ENCODE results near the gene NOS1AP.

The NOS1AP gene

DNA sequence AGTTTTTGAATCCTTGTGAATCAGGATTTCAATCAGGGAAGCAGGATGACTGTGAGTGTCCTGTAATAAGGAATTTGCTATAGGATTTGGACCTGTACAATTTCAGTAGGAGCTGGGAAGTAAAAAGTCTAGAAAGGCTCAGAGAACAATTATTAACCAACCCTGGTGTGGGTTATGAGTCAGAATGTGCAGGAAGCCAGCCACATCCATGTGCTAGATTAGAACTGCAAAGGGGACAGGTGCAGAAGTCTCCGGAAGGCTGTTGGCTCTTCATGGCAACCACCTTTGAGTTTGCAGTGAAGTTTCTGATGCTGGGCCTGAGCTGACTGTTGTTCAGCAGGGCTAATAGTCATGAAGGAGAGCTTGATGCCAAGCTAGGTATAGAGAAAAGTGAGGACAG lies 236.5 kb downstream of the NOS1AP start:
- no peak for DNase-seq

DNA sequence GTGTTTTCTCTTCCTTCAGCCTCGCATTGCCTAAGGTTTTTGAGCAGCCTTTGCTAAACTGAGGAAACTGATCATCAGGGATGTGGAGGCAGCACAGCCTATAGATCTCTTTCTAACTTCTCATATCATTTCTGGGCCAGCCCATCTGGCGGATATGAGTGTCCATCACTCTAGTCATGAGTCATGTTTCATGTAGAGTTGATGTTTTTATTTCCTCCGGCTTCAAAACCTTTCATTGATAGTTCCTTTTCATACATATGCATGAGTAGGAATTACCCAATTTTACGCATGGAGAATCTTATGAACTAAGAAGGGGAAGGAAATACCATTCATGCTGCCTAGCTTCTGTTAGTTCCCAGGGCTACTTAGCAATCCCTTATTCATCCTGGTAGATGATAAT lies 240.8 kb downstream of the NOS1AP start:
- DNase-seq: no peak

DNA sequence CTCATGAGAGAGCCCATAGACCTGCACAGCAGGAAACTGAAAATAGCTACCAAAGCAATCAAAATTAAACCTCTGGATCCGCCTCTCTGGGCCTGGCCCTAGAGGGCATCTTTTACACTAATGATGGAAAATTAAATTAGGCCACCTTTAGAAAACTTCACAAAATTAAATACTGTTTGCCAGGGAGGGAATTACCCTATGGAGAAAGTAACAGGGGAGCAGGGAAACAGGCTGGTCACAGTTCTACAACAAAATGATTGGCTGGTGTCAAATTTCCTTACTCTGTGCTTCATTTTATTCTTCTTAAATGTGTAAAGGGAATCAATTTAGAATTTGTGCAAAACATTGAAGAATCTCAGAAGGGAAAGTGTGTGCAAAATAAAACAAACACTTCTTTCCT lies 244.7 kb downstream of the NOS1AP start:
- no peak for DNase-seq

- no peak for DNase-seq
Measured at GRCh38 chr1:162315673-162316072, 246.2 kb downstream of the NOS1AP start.

- no peak for DNase-seq
Measured at GRCh38 chr1:162316187-162316586, 246.7 kb downstream of the NOS1AP start.

DNA sequence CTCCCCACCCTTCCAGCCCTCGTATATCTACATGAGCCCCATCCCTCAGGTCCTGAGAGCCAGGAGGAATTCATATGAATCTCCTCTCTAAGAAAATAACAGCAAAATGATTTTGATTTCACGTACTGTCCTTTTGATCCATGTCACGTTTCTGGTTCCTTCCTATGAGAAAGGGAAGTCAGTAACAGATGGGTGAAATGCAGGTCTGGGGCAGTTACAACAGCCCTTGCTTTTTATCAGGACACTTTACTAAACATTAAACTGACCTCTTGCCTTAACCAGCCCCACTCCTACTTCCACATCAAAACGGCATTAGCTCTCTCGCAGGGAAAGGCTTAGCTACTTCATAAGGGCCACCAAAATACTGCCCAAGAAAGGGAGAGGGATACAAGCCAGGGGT lies 248.1 kb downstream of the NOS1AP start:
- no peak for DNase-seq

- DNase-seq: no peak
Measured at GRCh38 chr1:162319493-162320175, 250.1 kb downstream of the NOS1AP start.

DNA sequence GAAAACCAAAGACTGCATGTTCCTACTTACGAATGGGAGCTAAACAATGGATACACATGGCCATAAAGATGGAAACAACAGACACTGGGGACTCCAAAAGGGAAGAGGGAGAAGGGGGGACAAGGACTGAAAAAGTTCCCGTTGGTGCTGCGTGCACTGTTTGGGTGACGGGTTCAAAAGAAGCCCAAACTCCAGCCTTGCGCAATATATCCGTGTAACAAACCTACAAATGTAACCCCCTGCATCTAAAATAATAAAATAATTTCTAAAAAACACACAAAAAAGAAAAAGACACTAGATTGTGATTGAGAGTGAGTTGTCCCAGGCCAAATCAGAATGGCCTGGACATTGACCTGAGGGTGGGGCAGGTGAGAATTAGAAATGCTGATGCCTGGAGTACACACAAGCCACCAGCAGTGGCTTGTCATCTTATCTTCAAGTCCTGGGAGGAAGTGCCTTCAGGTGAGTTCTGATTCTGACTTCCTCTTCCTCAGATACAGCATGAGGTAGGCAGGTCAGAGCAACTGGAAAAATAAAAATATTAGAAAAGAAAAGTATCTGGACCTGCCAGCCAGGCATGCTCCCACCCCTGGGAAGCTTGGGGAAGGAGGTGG lies 252.4 kb downstream of the NOS1AP start:
- no peak for DNase-seq

GRCh38 chr1:162323023-162323422 lies 253.5 kb downstream of the NOS1AP start:
- DNase-seq: no peak

- no peak for DNase-seq
Measured at GRCh38 chr1:162324396-162324795, 254.9 kb downstream of the NOS1AP start.

DNA sequence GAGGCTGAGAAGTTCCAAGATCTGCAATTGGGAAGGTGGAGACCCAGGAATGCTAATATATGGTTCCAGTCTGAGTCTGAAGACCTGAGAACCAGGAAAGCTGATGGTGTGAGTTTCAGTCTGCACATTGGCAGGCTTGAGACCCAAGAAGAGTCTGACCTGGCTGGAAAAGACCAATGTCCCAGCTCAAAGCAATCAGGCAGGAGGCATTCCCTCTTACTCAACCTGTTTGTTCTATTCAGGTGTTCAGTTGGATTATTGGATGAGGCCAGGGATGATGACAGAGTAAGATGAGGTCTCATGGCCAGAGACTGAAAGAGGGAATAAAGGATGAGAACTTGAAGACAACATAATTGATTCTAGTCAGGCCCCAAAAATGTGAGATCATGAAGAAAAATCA lies 257.1 kb downstream of the NOS1AP start:
- no peak for DNase-seq

DNA sequence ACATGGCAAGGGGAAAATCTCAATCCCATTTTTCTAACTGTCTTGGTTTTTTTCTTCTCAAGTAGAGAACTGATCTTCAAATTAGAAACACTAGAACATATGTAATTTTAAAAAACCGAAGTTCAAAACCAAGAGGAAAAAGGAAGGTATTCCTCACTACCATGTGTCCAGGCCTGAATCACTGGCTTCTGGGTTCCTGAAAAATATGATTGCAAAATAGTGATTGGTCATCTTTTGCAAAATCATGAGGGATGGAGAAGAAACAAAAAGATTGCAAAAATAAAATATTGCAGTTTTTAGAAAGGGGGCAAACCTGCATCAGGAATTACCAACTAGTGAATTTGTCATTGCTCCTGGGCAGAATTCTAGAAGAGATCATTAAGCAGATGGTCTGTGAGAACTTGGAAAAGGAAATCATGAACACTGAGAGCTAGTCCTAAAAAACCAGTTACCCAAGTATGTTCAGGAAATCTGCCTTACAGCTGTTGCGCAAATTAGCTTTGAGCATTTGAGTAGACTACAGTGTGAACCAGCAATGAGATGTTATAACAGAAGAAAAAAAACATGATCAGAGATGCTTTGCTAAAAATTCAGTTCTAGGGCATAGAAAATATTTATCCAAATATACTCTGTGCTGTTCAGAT lies 257.8 kb downstream of the NOS1AP start:
- no peak for DNase-seq

- DNase-seq: no peak
Measured at GRCh38 chr1:162327788-162328165, 258.3 kb downstream of the NOS1AP start.

- no peak for DNase-seq
Measured at GRCh38 chr1:162328512-162328911, 259.0 kb downstream of the NOS1AP start.

DNA sequence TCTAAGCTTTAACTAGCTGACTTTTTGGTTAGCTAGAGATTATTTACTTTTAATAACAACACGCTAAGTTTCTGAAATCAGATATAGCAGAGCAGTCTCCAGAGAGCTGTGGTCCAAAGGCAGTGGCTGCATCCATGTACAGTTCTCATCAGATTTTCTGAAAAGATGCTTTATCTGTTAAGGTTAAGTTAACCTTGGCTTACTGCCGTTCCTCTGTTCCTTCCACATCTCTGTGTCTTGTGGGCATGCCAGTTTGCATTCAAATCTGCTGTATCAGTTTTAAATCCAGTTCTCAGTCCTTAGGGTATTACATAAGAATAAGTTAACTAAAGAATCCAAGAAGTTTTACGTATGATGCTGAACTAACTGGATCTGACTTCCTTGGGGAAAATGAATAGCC lies 260.3 kb downstream of the NOS1AP start:
- no peak for DNase-seq

DNA sequence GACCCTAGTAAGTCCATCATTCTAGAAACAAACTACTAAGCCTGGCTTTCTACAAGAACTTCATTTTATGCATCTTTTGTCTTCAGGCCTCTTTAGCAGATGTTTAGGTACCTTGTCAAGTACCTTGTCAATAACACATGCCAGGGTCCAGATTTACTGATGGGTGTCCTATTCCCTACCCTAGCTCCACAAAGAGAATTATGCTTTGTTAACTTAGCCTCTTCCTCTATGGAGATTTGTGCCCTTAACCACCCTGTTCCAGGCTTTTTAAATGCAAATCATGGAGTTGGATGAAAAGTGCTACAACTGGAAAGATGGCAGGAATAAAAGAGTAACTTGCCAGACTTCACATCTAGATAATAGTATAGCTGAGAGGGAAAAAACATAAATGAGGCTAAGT lies 264.5 kb downstream of the NOS1AP start:
- no peak for DNase-seq

- no peak for DNase-seq
Measured at GRCh38 chr1:162335126-162335525, 265.6 kb downstream of the NOS1AP start.

DNA sequence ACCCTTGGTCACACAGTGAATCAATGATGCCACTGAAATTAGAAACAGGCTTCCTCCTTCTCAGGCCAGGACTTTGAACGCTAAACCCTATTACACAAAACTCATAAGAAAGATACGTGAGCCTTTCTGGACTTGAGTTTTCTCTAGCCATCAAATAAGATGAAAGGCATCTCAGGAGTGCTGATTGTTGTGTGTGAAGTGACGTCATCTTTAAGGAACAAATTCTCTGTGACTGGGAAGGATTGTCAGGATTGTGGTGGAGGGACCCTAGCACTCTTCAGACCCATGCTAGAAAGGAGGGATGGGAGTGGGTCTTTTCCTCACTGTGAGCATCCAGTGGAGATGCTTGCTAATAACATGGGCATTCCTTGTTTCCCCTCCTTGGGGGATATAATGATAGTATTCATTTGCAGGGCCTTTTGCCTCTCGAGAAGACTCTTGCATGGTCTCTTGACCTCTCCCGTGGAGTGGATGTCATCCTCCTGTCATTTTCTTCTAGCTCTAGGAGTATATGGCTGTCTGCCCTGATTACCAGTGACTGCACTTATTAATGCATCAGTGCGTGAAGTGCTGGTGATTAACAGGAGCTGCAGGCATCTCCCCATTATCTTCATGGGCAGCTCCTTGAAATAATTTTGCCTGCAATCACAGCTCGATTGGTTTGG lies 267.3 kb downstream of the NOS1AP start:
- DNase-seq: no peak

DNA sequence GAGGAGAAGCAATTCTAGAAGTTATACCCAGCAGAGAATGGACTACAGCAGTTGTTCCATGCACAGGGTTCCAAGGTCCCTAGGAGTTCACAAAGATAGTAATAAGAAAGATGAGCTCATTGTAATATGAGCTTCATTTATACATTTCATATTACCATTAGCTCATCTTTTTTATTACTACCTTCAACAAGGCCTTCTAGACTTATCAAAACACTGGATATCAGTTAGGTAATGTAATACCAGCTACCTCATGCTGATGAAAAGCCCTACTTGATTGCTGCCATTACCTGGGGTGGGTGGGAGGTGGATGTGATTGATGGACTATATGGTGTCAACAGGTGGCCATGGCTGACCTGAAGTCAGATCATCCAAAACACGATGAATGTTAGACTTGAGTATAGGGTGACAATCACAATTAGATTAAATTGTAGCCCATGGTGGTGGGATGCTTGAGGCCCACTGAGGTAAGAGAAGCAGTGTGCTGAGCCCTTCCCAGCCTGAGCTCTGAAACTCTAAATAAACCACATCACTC lies 273.0 kb downstream of the NOS1AP start:
- no peak for DNase-seq

DNA sequence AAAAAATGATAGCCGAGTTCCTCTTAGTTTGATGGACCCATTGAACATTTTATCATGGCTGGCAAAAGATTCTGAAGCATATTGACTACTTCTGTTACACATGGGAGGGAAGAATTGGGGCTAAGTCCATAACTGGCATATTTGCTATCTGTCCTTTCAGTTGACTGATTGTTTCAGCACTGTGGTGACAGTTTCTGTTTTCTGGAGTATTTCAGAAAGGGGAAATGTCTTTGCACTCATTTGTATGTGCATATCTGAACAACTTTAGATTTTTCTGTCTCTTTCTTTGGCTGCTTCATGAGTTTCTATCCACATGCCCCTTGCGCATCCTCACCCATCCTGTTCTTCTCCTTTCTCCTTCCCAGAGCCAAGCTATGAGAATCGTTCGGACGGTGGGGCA lies 274.0 kb downstream of the NOS1AP start:
- DNase-seq: no peak

- DNase-seq: no peak
Measured at GRCh38 chr1:162347281-162347680, 277.8 kb downstream of the NOS1AP start.

DNA sequence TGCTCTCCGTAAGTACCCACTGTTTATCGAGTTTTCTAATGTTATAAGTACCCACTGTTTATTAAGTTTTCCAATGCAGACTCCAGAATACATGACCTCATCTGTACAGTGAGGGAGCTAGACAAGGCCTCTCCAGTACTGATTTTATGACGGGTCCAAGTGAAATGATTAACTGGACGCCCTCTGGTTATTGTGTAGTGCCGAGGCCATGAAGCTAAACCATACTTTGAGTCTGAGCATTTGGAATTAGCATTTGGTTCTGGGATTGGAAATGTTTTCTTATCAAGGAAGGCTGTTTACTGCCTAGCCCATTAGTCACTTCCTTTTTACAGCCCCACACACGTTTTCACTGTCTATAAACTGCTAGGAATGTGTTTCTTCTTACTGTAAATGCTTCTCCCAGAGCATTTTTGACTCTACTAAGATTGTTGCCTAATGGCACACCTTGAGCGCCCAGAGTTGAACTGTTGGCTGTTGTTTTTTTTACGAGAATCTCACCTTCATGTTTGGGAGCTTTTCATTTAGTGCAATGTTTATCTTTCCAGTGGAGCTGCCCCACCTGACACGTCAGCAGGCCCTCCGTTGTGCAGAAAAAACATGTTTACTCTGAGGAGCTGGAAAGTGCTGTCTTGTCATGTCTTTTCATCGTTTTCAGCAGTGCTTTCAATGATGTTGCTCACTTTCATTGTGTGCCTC lies 280.3 kb downstream of the NOS1AP start:
- no peak for DNase-seq

GRCh38 chr1:162351246-162351842 lies 281.9 kb downstream of the NOS1AP start:
- no peak for DNase-seq
